SU-DHL-6 (cell line): ENCODE measurements around the gene DCXR.

ENCODE experiments used
- CTCF ChIP-seq: fragments of 200-600 bp; sonication (generic); IDR thresholded peaks from one replicate; pipeline ENCODE4 v1.5.1; 2017; ENCODE audit warnings: antibody characterized with exemption, mild to moderate bottlenecking, low read length, moderate library complexity; ENCODE audit not compliant: insufficient read depth, poor library complexity, severe bottlenecking
- EZH2phosphoT487 ChIP-seq: fragments of 200-600 bp; sonication (generic), shearing (Covaris generic); conservative IDR thresholded peaks from 2 replicates; pipeline ENCODE4 v1.6.1; 2018; ENCODE audit warnings: mild to moderate bottlenecking, antibody characterized with exemption, low read length, moderate library complexity, mixed read lengths

- TF ChIP-seq CTCF (no peak), EZH2phosphoT487 (no peak)
Measured at GRCh38 chr17:81996232-81996756, 41.2 kb downstream of the DCXR start.
